Activated CD4-positive, alpha-beta T cell treated with anti-CD3 and anti-CD28 coated beads, Interleukin-2, Interleukin-6, amounts not matched to agents 100 ng/mL and 50 ng/mL, durations not matched to agents 16 hours and 8 hours (primary cell): ENCODE measurements around the gene RP9.

Experiments
- DNase-seq: peaks from one replicate; pipeline ENCODE4 v3.0.0-alpha.2; 2020

RP9 gene

GRCh38 chr7:33109005-33109757, at the start of gene RP9:
RP9 (minus strand) TSS chr7:33109404; CDS start chr7:33109372, 32 bp downstream.
- peak; percentile 88 for DNase-seq

GRCh38 chr7:33157781-33158180, 48.6 kb upstream of the RP9 start:
- DNase-seq = no peak

- no peak for DNase-seq
These were observed 48.1 kb upstream of the RP9 start for GRCh38 chr7:33157311-33157710.

GRCh38 chr7:33156441-33156840, 47.2 kb upstream of the RP9 start:
- DNase-seq = no peak

- DNase-seq = no peak
These were observed 46.6 kb upstream of the RP9 start for GRCh38 chr7:33155811-33156210.

- no peak for DNase-seq
These were observed 42.9 kb upstream of the RP9 start for GRCh38 chr7:33152087-33152486.

GRCh38 chr7:33145156-33145555, 36.0 kb upstream of the RP9 start:
- DNase-seq = no peak

- DNase-seq = no peak
These were observed 35.0 kb upstream of the RP9 start for GRCh38 chr7:33143996-33144718.

GRCh38 chr7:33142585-33142984, 33.4 kb upstream of the RP9 start:
- no peak for DNase-seq

- no peak for DNase-seq
These were observed 27.9 kb upstream of the RP9 start for GRCh38 chr7:33137103-33137502.

GRCh38 chr7:33130184-33130583, 21.0 kb upstream of the RP9 start:
- peak; percentile 27 for DNase-seq

GRCh38 chr7:33129806-33130153, 20.6 kb upstream of the RP9 start:
- no peak for DNase-seq

GRCh38 chr7:33128990-33129805, 20.0 kb upstream of the RP9 start, which contains the start of gene BBS9:
BBS9 (plus strand) TSS chr7:33129564; CDS start chr7:33146253, 16,689 bp downstream.
- DNase-seq = peak; percentile 94

- DNase-seq = no peak
These were observed 19.4 kb upstream of the RP9 start for GRCh38 chr7:33128631-33128989.

- DNase-seq = no peak
These were observed 17.9 kb upstream of the RP9 start for GRCh38 chr7:33127085-33127484.

GRCh38 chr7:33118383-33118782, 9.2 kb upstream of the RP9 start:
- no peak for DNase-seq

GRCh38 chr7:33114976-33115375, 5.8 kb upstream of the RP9 start:
- no peak for DNase-seq

- no peak for DNase-seq
These were observed 2.4 kb upstream of the RP9 start for GRCh38 chr7:33111614-33112013.

GRCh38 chr7:33109758-33110238, 594 bp upstream of the RP9 start:
- no peak for DNase-seq

- peak; percentile 37 for DNase-seq
These were observed 625 bp downstream of the RP9 start for GRCh38 chr7:33108554-33109004.

GRCh38 chr7:33107136-33108066, 1.8 kb downstream of the RP9 start:
- peak; percentile 54 for DNase-seq

GRCh38 chr7:33101906-33102305, 7.3 kb downstream of the RP9 start:
- no peak for DNase-seq
